ENCODE results near the gene PRKCQ.
A peak's percentile ranks its signal among the peaks of the same experiment; 100 is the strongest.

The PRKCQ gene

DNA sequence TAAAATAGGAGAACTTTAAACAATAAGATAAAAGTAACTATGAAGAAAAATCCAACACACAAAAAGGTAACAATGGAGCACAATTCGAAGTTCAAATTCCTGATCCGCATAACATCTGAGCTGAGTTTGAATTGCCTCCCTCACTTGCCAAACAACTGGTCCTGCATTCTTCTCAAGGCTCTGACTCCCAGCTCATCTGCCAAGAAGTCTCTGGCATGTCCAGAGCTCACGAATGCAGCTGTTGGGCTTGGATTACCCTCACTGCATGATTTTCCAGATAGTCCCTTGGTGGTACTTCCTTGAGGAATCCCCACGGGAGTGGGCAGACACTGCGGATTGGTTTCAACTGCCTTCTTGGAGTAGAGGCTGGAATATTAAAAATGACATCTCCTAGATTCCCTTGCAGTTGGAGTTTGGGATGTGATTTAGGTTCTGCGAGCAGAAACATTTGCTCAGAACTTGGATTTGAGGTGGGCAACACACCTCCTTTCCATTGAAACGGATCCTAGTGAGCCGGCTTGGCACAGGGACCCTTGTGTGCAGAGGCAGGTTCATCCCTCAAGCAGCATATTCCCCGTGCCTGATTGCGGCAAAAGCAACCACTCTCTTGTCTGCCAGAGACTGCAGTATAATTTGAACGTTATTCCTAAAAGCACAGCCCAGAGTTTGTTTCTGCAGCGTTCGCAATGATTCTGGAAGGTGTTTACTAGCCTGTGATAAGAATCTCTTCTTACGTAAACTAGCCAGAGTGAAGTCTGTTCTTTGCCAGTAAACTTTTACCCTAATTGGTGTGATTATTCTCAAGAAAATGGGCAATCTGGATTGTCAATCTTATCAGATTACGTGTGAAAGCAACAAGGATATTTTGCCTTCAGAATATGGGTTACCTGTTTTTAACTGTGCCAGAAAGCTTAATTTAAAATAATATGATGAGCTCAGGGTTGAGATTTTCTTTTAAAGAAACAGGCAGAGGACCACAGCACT lies 23.4 kb upstream of the PRKCQ start:
- peaks cover 67% of the 10 kb centered on the region for H3K36me3 Mint-ChIP-seq
- peaks cover 91% of the 10 kb centered on the region for H3K4me1 Mint-ChIP-seq
- H3K27ac Mint-ChIP-seq = peak overlapping the region; percentile 34
- peaks cover 29% of the 10 kb centered on the region for H3K9me3 Mint-ChIP-seq
- H3K4me3 Mint-ChIP-seq = no peak overlapping the region
- H3K27me3 Mint-ChIP-seq = no peaks in the 10 kb centered on the region
- DNase-seq = no peak
- CTCF ChIA-PET = interaction anchor here (0.8 to 5.0 kb wide), 5 partner anchors 8 to 73 kb away, joined by 3 to 21 read pairs (median 4); no protein-coding TSS in a partner anchor

GRCh38 chr10:6602700-6603084 lies 22.6 kb upstream of the PRKCQ start:
- no peak overlapping the region for H3K4me3 Mint-ChIP-seq
- H3K9me3 Mint-ChIP-seq = peaks cover 23% of the 10 kb centered on the region
- H3K36me3 Mint-ChIP-seq = peaks cover 65% of the 10 kb centered on the region
- no peak overlapping the region for H3K27ac Mint-ChIP-seq
- CTCF ChIA-PET = interaction anchor here (0.7 to 5.0 kb wide), 9 partner anchors 8 to 159 kb away, joined by 3 to 37 read pairs (median 4); partner anchors contain the start of gene PRKCQ
- H3K27me3 Mint-ChIP-seq = no peaks in the 10 kb centered on the region
- peaks cover 90% of the 10 kb centered on the region for H3K4me1 Mint-ChIP-seq
- DNase-seq = no peak

DNA sequence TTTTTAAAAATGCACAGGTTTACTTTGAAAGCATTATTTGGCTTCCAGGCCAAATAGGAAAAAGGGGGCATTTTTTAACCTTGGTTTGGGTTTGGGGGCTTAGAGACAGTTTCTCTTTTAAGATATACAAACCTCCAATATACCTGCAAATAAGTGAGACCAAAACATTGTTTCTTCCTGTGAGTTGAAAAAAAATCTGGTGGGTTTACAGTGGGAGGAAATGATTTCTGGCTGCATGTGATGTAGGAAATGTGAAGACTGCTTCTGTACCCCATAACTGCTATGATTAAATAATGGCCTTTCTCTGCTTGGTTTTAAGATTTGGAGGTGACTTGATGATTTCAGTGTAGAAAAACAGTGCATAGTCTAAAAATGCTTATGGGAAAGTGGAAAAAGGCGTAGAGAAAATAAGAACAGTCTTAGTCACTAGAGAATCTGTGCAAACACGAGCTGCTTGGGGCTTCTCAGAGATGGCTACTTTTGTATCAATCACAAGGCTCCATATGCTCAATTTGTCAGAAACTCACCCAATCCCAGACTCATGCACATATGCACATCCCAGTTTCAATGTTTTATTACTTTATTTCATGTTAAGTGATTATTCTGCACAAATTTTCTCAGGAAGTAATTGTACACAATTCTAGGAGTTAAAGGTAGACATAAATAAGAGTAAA lies 22.1 kb upstream of the PRKCQ start:
- peaks cover 18% of the 10 kb centered on the region for H3K9me3 Mint-ChIP-seq
- peaks cover 65% of the 10 kb centered on the region for H3K36me3 Mint-ChIP-seq
- no peak overlapping the region for H3K4me3 Mint-ChIP-seq
- no peaks in the 10 kb centered on the region for H3K27me3 Mint-ChIP-seq
- H3K4me1 Mint-ChIP-seq = peaks cover 90% of the 10 kb centered on the region
- DNase-seq = no peak
- peak overlapping the region; percentile 51 for H3K27ac Mint-ChIP-seq
- CTCF ChIA-PET = interaction anchor here (0.7 to 5.0 kb wide), 11 partner anchors 9 to 159 kb away, joined by 3 to 37 read pairs (median 4); partner anchors contain the start of gene PRKCQ

- H3K4me3 Mint-ChIP-seq = peak overlapping the region; percentile 51
- CTCF ChIA-PET = interaction anchor here (0.8 to 5.0 kb wide), 16 partner anchors 9 to 187 kb away, joined by 3 to 37 read pairs (median 4); partner anchors contain the start of gene PRKCQ
- H3K36me3 Mint-ChIP-seq = peaks cover 66% of the 10 kb centered on the region
- H3K27me3 Mint-ChIP-seq = no peaks in the 10 kb centered on the region
- H3K27ac Mint-ChIP-seq = peak overlapping the region; percentile 92
- DNase-seq = peak; percentile 59
- H3K4me1 Mint-ChIP-seq = peaks cover 90% of the 10 kb centered on the region
- peaks cover 14% of the 10 kb centered on the region for H3K9me3 Mint-ChIP-seq
Observed at GRCh38 chr10:6601246-6601805, 21.2 kb upstream of the PRKCQ start.

GRCh38 chr10:6600224-6600987 lies 20.3 kb upstream of the PRKCQ start:
- CTCF ChIA-PET = interaction anchor here (0.6 to 5.0 kb wide), 17 partner anchors 8 to 812 kb away, joined by 3 to 37 read pairs (median 4); partner anchors contain the start of gene PRKCQ
- Mint-ChIP-seq H3K36me3 (peaks cover 67% of the 10 kb centered on the region), H3K4me3 (peak overlapping the region; percentile 40), H3K27me3 (no peaks in the 10 kb centered on the region), H3K4me1 (peaks cover 94% of the 10 kb centered on the region), H3K27ac (peak overlapping the region; percentile 92), H3K9me3 (peaks cover 10% of the 10 kb centered on the region)
- DNase-seq = peak; percentile 42

GRCh38 chr10:6598679-6599078 lies 18.6 kb upstream of the PRKCQ start:
- Mint-ChIP-seq H3K36me3 (peaks cover 63% of the 10 kb centered on the region), H3K27me3 (no peaks in the 10 kb centered on the region), H3K4me1 (peaks cover 93% of the 10 kb centered on the region), H3K9me3 (peaks cover 10% of the 10 kb centered on the region), H3K27ac (peak overlapping the region; percentile 92), H3K4me3 (no peak overlapping the region)
- CTCF ChIA-PET = interaction anchor here (0.8 to 4.2 kb wide), 5 partner anchors 14 to 152 kb away, joined by 3 to 37 read pairs (median 3); partner anchors contain the start of gene PRKCQ
- no peak for DNase-seq

GRCh38 chr10:6597478-6597877 lies 17.4 kb upstream of the PRKCQ start:
- DNase-seq = no peak
- H3K27me3 Mint-ChIP-seq = no peaks in the 10 kb centered on the region
- CTCF ChIA-PET = interaction anchor here (1.3 to 2.0 kb wide), 4 partner anchors 17 to 51 kb away, joined by 3 to 7 read pairs (median 4); partner anchors contain the start of gene PRKCQ
- peaks cover 94% of the 10 kb centered on the region for H3K4me1 Mint-ChIP-seq
- H3K4me3 Mint-ChIP-seq = peak overlapping the region; percentile 40
- H3K36me3 Mint-ChIP-seq = peaks cover 66% of the 10 kb centered on the region
- H3K9me3 Mint-ChIP-seq = peaks cover 10% of the 10 kb centered on the region
- H3K27ac Mint-ChIP-seq = peak overlapping the region; percentile 88

GRCh38 chr10:6595499-6595898 lies 15.4 kb upstream of the PRKCQ start:
- H3K27ac Mint-ChIP-seq = peak overlapping the region; percentile 91
- H3K4me3 Mint-ChIP-seq = peak overlapping the region; percentile 49
- H3K27me3 Mint-ChIP-seq = no peaks in the 10 kb centered on the region
- peaks cover 78% of the 10 kb centered on the region for H3K36me3 Mint-ChIP-seq
- no peak for DNase-seq
- CTCF ChIA-PET = interaction anchor here (1.0 to 1.5 kb wide), 5 partner anchors 8 to 150 kb away, joined by 3 to 7 read pairs (median 4); no protein-coding TSS in a partner anchor
- peaks cover 10% of the 10 kb centered on the region for H3K9me3 Mint-ChIP-seq
- peaks cover 95% of the 10 kb centered on the region for H3K4me1 Mint-ChIP-seq

GRCh38 chr10:6593241-6593671 lies 13.2 kb upstream of the PRKCQ start:
- peak; percentile 49 for DNase-seq
- H3K9me3 Mint-ChIP-seq = no peaks in the 10 kb centered on the region
- peak overlapping the region; percentile 98 for H3K27ac Mint-ChIP-seq
- peaks cover 96% of the 10 kb centered on the region for H3K4me1 Mint-ChIP-seq
- H3K4me3 Mint-ChIP-seq = peak overlapping the region; percentile 54
- H3K36me3 Mint-ChIP-seq = peaks cover 83% of the 10 kb centered on the region
- no peaks in the 10 kb centered on the region for H3K27me3 Mint-ChIP-seq
- CTCF ChIA-PET = interaction anchor here (1.4 to 5.0 kb wide), 5 partner anchors 8 to 55 kb away, joined by 6 to 40 read pairs (median 9); partner anchors contain the start of gene PRKCQ

GRCh38 chr10:6592080-6592479 lies 12.0 kb upstream of the PRKCQ start:
- Mint-ChIP-seq H3K4me3 (peak overlapping the region; percentile 68), H3K27ac (peak overlapping the region; percentile 98), H3K4me1 (peaks cover 95% of the 10 kb centered on the region), H3K27me3 (no peaks in the 10 kb centered on the region), H3K9me3 (no peaks in the 10 kb centered on the region), H3K36me3 (peaks cover 81% of the 10 kb centered on the region)
- no peak for DNase-seq
- CTCF ChIA-PET = interaction anchor here (0.8 to 5.0 kb wide), 7 partner anchors 10 to 118 kb away, joined by 3 to 40 read pairs (median 8); partner anchors contain the start of gene PRKCQ

GRCh38 chr10:6591668-6592067 lies 11.6 kb upstream of the PRKCQ start:
- CTCF ChIA-PET = interaction anchor here (0.8 to 5.0 kb wide), 6 partner anchors 9 to 75 kb away, joined by 3 to 21 read pairs (median 7); no protein-coding TSS in a partner anchor

GRCh38 chr10:6590100-6590499 lies 10.0 kb upstream of the PRKCQ start:
- H3K36me3 Mint-ChIP-seq = peaks cover 85% of the 10 kb centered on the region
- DNase-seq = no peak
- CTCF ChIA-PET = interaction anchor here (1.7 to 5.0 kb wide), 5 partner anchors 8 to 76 kb away, joined by 5 to 21 read pairs (median 6); partner anchors contain the start of gene PRKCQ
- H3K27ac Mint-ChIP-seq = peak overlapping the region; percentile 98
- H3K4me1 Mint-ChIP-seq = peaks cover 89% of the 10 kb centered on the region
- H3K27me3 Mint-ChIP-seq = no peaks in the 10 kb centered on the region
- no peaks in the 10 kb centered on the region for H3K9me3 Mint-ChIP-seq
- H3K4me3 Mint-ChIP-seq = peak overlapping the region; percentile 21

More at GRCh38 chr10:6591668-6592067, 11.6 kb upstream of the PRKCQ start:
- Mint-ChIP-seq H3K36me3 (peaks cover 79% of the 10 kb centered on the region), H3K27ac (peak overlapping the region; percentile 98), H3K27me3 (no peaks in the 10 kb centered on the region), H3K9me3 (no peaks in the 10 kb centered on the region), H3K4me1 (peaks cover 93% of the 10 kb centered on the region), H3K4me3 (peak overlapping the region; percentile 68)
- DNase-seq = peak; percentile 31
